ENCODE results near the gene ABCB10.

DNA sequence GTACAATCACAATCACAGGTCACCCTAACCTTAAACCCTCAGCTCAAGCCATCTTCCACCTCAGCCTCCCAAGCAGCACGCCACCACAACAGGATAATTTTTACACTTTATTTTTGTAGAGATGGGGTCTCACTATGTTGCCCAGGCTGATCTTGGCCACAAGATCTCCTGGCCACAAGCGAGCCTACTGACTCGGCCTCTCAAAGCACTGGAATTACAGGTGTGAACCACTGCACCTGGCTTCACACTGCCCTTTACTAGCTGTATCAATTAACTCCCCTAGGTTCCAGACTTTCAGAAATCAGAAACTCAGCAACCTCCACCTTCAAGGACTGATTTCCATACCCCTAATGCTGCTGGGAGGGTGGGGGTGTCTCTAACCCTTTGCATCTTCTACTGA lies 87.3 kb downstream of the ABCB10 start:
- TF ChIP-seq, protein P1, sequence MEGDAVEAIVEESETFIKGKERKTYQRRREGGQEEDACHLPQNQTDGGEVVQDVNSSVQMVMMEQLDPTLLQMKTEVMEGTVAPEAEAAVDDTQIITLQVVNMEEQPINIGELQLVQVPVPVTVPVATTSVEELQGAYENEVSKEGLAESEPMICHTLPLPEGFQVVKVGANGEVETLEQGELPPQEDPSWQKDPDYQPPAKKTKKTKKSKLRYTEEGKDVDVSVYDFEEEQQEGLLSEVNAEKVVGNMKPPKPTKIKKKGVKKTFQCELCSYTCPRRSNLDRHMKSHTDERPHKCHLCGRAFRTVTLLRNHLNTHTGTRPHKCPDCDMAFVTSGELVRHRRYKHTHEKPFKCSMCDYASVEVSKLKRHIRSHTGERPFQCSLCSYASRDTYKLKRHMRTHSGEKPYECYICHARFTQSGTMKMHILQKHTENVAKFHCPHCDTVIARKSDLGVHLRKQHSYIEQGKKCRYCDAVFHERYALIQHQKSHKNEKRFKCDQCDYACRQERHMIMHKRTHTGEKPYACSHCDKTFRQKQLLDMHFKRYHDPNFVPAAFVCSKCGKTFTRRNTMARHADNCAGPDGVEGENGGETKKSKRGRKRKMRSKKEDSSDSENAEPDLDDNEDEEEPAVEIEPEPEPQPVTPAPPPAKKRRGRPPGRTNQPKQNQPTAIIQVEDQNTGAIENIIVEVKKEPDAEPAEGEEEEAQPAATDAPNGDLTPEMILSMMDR (IDR thresholded peaks at IDR 0.05; ENCODE audit: low read depth, low read length) = no peak
- TF ChIP-seq POLR2A (IDR thresholded peaks at IDR 0.05; ENCODE audit: extremely low read depth, insufficient read length) = no peak
- TF ChIP-seq, protein P2, sequence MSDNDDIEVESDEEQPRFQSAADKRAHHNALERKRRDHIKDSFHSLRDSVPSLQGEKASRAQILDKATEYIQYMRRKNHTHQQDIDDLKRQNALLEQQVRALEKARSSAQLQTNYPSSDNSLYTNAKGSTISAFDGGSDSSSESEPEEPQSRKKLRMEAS (IDR thresholded peaks at IDR 0.05; ENCODE audit: low read depth, low read length) = no peak

Data from NB4 (cell line).